NCI-H510A treated with DMSO at 0.1 percent for 48 hours (cell line): ENCODE measurements around the gene MAMDC2.

Experiments
- DNase-seq: peaks from one replicate; lab custom pipeline; 2025; lab: John Stamatoyannopoulos, UW

Gene MAMDC2, protein sequence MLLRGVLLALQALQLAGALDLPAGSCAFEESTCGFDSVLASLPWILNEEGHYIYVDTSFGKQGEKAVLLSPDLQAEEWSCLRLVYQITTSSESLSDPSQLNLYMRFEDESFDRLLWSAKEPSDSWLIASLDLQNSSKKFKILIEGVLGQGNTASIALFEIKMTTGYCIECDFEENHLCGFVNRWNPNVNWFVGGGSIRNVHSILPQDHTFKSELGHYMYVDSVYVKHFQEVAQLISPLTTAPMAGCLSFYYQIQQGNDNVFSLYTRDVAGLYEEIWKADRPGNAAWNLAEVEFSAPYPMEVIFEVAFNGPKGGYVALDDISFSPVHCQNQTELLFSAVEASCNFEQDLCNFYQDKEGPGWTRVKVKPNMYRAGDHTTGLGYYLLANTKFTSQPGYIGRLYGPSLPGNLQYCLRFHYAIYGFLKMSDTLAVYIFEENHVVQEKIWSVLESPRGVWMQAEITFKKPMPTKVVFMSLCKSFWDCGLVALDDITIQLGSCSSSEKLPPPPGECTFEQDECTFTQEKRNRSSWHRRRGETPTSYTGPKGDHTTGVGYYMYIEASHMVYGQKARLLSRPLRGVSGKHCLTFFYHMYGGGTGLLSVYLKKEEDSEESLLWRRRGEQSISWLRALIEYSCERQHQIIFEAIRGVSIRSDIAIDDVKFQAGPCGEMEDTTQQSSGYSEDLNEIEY

GRCh38 chr9:70043689-70044489 lies at the start of gene MAMDC2:
Gene MAMDC2 (plus strand): TSS chr9:70043848. CDS start chr9:70044198, 350 bp downstream.
- no peak for DNase-seq

DNA sequence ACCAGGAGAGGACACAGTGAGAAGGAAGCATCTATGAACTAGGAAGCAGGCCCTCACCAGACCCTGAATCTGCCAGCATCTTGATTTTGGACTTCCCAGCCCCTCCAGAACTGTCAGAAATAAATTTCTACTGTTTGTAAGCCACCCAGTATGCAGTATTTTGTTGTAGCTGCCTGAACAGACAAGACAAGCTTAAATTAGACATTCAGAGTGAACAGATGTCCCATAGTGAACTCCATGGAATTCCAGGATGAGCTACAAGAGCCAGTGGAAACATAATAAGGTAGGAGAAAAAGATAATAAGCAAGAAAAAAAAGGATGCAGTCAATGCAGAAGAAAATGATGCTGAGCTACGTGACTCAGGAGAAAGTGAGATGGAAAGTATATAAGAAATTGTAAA lies 47.8 kb upstream of the MAMDC2 start:
- no peak for DNase-seq

- DNase-seq = no peak
These were observed 46.7 kb upstream of the MAMDC2 start for GRCh38 chr9:69996967-69997366.

DNA sequence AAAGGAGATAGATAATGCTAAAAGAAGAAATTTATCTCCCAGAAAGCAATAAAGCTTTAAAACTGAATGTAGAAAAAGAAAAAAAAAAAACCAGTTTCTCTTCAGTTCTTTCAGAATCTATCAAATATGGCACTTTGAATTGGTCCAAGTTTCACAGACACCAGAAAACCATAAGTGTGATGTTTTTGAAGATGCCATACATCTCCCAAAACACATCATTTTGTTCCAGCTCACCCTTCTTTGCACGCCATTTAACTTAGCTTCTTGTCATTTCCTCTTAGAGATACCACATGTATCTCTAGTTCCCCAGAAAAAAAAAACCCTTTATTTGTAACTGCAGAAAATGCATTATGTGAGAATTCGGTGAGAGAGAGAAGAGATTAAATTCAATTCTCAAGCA lies 46.1 kb upstream of the MAMDC2 start:
- DNase-seq = no peak

DNA sequence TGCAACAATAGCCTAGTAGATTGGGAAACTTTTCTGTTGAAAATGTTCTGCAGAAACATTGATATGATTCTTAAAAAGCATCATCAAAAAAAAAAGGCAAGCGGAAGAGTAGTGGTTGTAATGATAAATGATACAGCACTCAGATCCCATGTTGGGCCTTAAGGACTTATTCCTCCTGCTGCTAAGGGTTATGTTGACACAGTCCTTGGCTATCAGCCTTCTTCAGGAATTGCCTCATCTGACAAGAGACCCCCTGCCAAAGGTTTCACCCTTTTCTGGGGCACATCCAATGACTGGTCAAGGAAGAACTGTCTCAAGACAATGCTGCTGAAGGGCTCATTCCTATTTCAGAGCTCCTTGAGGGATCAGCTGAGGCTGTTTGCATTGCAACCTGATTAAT lies 44.3 kb upstream of the MAMDC2 start:
- no peak for DNase-seq

DNA sequence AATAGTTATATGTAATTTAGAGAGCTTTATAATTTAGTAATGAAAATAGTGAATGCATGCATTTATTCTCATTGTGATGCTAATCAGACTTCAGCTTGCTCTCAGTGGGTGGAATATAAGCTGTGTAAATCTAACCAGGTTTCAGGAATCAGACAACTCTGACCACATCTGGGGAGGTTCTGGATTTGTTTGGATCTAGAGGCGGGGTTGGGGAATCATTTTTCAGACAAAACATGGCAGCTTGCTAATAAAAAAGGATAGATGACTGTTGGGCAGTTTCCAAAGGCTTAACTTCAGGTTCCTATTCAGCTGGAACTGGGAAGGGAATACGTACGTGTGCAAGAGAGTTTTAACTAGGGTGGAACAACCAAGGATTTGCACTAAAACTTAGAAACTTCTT lies 43.2 kb upstream of the MAMDC2 start:
- DNase-seq = no peak

DNA sequence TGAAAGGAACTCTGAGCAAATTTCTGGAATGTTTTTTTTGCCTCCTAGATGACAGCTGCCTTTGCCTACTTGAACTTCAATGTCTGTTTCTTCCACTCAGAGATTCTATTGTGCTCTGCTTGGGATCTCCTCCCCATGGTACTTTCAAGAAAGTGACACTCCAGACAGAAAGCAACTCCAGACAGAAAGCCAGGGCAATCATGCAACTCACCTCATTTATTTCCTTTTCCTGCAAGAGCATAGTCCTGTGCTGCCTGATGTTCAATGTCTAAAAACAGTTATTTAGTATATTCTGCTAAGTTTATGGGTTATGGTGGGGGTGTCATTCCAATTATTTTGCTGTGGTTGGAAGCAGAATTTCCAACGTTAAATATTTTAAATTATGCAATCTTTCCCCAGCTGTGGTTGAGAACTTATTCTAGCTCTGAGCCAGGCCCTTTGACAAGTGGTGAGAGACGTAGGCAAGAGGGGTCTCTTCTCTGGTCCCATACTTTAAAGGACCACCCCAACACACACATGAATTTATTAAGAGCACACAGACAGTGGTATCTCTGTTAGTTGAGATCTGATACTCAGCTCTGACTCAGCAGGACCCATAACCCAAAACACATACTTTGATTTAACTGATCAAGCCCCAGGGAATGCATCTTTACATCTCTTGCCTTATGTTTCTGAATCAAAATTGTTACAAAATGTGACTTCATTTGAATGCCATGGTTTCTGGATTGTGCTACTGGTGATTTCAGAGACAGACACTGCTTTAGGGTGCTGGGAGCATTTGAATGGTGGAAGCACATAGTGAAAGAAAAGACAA lies 39.5 kb upstream of the MAMDC2 start:
- DNase-seq = no peak

GRCh38 chr9:70006306-70006705 lies 37.3 kb upstream of the MAMDC2 start:
- no peak for DNase-seq

DNA sequence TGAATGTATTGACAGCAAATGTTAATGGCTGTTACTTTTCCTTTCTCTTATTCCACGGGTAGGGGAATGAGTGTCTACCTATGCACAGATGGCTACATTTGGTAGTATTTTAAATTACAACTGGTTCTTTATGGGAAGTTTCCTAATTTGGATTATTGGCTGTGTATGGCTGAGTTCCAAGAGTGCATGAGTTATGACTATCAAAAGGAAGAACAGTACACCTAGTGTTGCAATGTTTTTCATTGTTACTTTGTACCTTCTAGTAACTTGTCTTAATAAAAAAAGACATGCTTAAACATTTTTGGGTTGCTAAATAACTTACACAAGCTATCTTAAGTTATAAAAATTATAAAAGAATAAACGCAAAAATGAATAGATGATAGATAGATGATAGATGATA lies 35.8 kb upstream of the MAMDC2 start:
- no peak for DNase-seq

- no peak for DNase-seq
These were observed 33.6 kb upstream of the MAMDC2 start for GRCh38 chr9:70010015-70010414.

DNA sequence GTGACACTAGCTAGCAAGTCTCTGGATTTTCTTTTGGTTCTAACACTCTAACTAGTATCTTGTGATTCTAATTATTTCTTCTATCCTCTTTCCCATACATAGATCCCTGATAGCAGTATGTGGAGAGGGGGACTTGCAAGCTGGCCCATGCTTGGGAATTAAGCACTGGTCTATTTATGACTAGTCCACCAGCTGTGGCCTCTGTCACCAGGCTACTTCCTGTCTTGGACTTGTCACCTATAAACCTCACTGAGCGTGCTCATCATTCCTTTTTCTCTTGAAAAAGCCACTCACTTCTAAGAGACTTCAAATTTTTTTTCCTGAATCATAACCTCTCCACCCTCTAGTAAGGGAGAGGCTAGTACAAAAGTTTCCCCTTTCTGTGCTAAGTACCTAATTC lies 32.3 kb upstream of the MAMDC2 start:
- no peak for DNase-seq

DNA sequence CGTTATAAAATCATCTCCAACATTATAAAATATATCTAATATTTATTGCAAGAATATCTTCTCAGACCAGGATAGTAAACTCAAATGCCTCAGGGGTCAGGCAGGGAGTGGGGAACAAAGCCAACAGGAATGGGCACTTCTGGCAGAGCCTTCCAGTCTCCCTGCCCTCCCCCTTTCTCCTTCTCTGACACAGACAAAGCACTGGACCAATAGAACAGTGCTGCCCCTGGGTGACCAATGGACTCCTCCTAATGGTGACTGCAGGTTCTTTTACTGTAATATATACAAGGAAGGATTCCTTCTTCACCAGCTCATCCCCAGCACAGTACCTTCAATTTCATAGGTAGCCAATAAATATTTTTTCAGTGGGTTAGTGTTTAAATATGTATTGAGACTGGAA lies 31.1 kb upstream of the MAMDC2 start:
- no peak for DNase-seq

GRCh38 chr9:70013598-70014196 lies 30.0 kb upstream of the MAMDC2 start:
- DNase-seq = peak; percentile 40

DNA sequence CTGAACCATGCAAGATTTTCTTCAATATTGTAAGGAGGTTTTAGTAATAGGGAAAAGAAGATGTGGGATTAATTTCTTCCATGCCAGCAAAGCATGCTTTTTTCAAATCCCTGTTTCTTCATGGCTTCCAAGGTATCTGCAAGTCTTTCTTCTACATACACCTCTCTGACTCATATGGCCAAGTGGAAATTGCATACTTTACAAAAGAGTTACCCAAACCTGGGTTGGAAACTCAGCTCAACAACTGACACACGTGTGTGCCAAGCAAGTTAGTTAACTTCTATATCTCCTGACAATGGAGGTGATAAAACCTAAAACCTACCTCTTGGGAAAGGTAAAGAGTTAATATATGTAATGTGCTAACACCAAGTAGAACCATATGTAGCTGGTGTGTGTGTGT lies 28.5 kb upstream of the MAMDC2 start:
- DNase-seq = no peak

GRCh38 chr9:70020217-70020616 lies 23.4 kb upstream of the MAMDC2 start:
- no peak for DNase-seq

DNA sequence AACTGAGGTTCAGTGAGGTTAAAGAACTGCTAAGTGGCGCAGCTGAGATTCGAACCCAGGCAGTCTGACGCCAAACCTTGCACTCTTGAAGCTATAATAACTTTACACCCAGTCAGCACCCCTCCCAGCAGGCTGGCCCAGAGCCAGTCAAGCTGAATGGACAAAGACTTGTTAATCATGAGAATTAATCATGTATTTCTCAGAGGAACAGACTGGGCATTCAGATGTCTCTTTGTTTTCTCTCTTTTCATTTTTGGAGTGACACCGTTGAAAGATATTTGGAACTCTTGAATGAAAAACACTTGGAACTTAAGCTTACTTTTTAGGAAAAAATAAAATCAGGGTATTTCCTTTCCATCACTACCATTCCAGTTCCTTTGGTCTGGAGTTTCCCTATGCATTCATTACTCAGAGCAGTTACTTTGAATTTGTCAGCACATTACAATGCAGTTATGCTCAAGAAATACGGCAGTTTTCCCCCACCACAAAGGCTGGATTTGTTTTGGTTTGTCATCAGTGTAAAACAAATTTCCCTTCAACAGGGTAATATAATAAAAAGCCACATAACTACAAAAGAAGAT lies 22.6 kb upstream of the MAMDC2 start:
- DNase-seq = no peak

- DNase-seq = no peak
These were observed 15.4 kb upstream of the MAMDC2 start for GRCh38 chr9:70028287-70028686.

DNA sequence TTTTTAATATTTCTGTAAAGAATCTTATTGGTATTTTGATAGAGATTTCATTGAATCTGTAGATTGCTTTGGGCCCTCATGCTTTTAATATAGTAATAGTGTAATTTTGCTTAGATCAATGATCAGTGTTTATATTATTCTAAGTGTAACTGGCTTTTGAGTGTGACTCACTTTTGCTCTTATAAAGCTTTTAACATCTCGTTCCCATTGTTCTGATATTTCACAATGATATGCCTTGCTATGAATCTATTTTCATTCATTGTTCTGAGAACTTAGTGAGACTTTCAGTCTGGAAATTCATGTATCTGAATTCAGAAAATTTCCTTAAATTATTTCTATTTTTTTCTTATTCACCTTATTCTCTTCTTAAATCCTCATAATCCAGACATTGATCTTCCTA lies 13.5 kb upstream of the MAMDC2 start:
- DNase-seq = no peak

GRCh38 chr9:70031141-70031545 lies 12.5 kb upstream of the MAMDC2 start:
- no peak for DNase-seq

DNA sequence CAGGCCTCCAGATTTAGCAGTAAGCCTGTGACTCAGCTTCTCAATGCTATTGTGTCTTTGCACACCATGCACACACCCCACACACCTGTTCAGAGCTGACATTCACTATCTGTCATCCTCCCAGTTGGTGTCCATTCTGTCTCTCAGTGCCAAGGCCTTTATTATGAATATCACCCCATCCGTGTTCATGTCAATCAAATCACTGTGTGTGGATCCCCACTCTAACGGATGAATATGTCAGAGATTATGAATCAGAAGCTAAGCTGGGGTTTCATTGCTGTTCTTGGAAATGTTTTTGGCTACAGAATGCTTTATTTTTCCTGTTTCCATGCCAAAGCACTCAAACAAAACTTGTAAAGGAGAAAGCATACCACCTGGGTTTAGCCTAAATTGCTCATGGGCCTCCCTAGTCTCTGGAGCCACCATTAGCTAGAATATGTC lies 9.4 kb upstream of the MAMDC2 start:
- DNase-seq = no peak

GRCh38 chr9:70035691-70036090 lies 8.0 kb upstream of the MAMDC2 start:
- no peak for DNase-seq
